Epithelial cell of proximal tubule (primary cell): ENCODE data around the gene TOLLIP. TPM values are rescaled to one million over a fixed set of nuclear protein-coding genes. Genes with fewer than 3 reads are reported as not detected.

ENCODE experiments used
- DNase-seq: peaks from one replicate; pipeline ENCODE4 v3.0.0-alpha.2; 2011; ENCODE audit warnings: low read depth
- H3K4me3 ChIP-seq: 2 replicates; pipeline ENCODE4 v1.5.1; 2011; ENCODE audit warnings: low read depth, mild to moderate bottlenecking, low read length
- CTCF ChIP-seq: conservative IDR thresholded peaks from 2 replicates; pipeline ENCODE4 v1.5.1; 2012; ENCODE audit warnings: low read depth, mild to moderate bottlenecking, low read length
- total RNA-seq: library from RNA; depleted of rRNA; stranded (reverse); fragments of >200 nt; gene quantifications from 2 replicates; pipeline ENCODE4 v1.2.3, GENCODE V29; 2015

The TOLLIP gene
- total RNA-seq, 1 donor from 2014 or later: 22.0 TPM

DNA sequence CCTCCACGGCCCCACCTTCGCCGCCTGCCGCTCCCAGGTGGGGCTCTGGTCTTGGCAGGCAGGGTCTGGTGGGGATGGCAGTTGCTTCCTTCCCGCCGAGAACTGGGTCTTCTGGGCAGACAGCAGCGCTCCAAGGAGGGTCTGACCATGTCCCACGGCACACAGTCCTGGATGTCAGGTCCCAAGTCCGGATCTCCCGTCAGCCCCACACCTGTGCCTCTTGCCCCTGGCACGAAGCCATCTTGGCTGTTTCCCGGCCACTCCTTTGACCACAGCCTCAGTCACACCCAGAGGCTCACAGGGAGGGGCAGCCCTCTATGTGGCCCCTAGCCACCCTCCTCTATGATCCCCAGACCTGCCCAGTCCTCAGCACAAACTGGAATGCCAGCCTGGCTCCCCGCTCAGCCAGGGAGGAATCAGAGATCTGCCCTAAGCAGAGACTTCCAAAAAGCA, 72.3 kb downstream of the TOLLIP start:
- no peak overlapping the region for H3K4me3 ChIP-seq
- DNase-seq: no peak
- no peak for TF ChIP-seq CTCF

- no peak for DNase-seq
- TF ChIP-seq CTCF: no peak
- H3K4me3 ChIP-seq: no peak overlapping the region
Measured at GRCh38 chr11:1236316-1237127, 72.9 kb downstream of the TOLLIP start.

GRCh38 chr11:1235901-1236315, 73.5 kb downstream of the TOLLIP start:
- DNase-seq: no peak
- no peak overlapping the region for H3K4me3 ChIP-seq
- TF ChIP-seq CTCF: no peak

- no peak for TF ChIP-seq CTCF
- no peak for DNase-seq
- no peak overlapping the region for H3K4me3 ChIP-seq
Measured at GRCh38 chr11:1235306-1235900, 74.0 kb downstream of the TOLLIP start.

- no peak for TF ChIP-seq CTCF
- no peak for DNase-seq
- no peak overlapping the region for H3K4me3 ChIP-seq
Measured at GRCh38 chr11:1234771-1235305, 74.6 kb downstream of the TOLLIP start.

DNA sequence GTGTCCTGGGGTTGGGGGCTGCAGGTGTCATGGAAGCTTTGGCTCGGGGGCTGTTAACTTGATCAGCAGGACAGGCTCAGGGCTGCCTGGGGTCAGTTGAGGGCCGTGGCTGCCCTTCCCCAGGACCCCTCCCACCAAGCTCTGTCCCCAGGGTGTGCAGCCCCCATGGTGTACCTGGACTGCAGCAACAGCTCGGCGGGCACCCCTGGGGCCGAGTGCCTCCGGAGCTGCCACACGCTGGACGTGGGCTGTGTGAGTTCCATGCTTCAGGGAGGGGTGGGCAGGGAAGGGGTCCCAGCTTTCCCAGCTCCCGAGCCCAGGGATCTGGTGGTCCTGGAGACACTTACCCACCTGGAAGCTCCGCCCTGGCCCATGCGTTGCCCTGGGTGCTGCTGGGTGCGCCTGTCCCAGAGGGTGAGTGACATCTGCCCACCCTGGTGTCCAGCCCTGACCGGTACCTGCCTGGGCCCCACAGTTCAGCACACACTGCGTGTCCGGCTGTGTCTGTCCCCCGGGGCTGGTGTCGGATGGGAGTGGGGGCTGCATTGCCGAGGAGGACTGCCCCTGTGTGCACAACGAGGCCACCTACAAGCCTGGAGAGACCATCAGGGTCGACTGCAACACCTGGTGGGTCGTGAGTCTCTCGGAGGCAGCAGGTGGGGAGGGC, 75.2 kb downstream of the TOLLIP start:
- no peak overlapping the region for H3K4me3 ChIP-seq
- no peak for TF ChIP-seq CTCF
- no peak for DNase-seq
